ENCODE data around the gene HSD17B12.

HSD17B12 gene

GRCh38 chr11:43688394-43688793 lies 7.9 kb downstream of the HSD17B12 start:
- DNase-seq, result no peak

GRCh38 chr11:43689167-43689566 lies 8.6 kb downstream of the HSD17B12 start:
- DNase-seq, result no peak

GRCh38 chr11:43690929-43691725 lies 10.6 kb downstream of the HSD17B12 start:
- DNase-seq, result no peak

DNA sequence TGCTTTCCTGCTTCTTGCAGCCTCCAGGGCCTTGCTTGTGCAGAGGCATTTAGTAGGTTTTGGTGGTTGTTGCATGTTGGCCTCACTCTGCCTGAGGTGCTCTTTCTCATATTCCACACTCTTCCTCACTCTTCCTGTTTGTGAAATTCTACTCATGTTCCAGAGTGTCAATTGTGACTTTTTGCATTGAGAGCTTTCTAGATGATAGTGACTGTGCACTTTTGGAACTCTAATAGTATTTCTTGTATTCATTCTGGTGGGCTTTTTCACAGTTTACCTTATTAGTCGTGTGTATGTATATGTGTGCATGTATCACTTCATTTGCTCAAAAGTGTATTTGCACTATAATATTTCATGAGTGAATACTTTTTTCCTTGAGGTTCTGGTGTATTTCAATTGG lies 11.3 kb downstream of the HSD17B12 start:
- DNase-seq, result no peak

GRCh38 chr11:43693069-43693468 lies 12.5 kb downstream of the HSD17B12 start:
- DNase-seq, result no peak

DNA sequence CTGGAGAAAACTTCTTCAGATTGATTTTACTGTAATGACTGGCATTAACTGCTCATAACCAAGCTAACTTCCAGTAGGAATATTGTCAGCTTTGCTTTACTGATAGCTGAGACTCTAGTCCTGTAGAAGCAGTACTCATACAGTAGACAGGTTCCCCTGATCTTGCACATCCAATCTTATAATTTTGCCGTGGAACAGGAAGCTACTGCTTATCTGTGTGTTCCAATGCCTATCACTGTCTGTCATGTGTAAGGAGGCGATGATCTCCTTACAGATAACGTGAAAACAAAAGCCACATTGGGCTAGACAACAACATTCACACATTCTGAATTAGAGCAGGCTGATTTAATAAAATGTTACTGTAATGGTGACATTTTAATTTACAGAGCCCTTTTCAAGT lies 13.2 kb downstream of the HSD17B12 start:
- no peak for DNase-seq

GRCh38 chr11:43694477-43694876 lies 13.9 kb downstream of the HSD17B12 start:
- DNase-seq, result no peak

GRCh38 chr11:43697679-43698078 lies 17.1 kb downstream of the HSD17B12 start:
- no peak for DNase-seq

DNA sequence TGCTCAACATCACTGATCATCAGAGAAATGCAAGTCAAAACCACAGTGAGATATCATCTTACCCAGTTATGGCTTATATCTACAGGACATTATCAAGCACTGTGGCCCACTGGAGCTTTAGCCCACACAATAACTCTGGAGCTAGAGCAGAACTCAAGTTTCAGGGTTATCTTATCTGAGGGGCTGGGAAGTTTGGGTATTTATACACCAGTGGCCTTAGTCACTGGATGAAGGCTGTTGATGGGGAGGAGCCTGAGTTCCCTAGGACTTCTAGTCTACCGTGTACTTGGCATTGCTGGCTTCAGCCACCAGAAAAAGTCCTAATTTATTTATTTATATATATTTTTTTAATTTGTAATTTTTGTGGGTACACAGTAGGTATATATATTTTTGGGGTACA lies 19.3 kb downstream of the HSD17B12 start:
- no peak for DNase-seq

GRCh38 chr11:43706631-43707030 lies 26.1 kb downstream of the HSD17B12 start:
- no peak for DNase-seq

- DNase-seq, result no peak
These were observed 28.2 kb downstream of the HSD17B12 start for GRCh38 chr11:43708776-43709175.

GRCh38 chr11:43709689-43710088 lies 29.2 kb downstream of the HSD17B12 start:
- no peak for DNase-seq

- no peak for DNase-seq
These were observed 32.1 kb downstream of the HSD17B12 start for GRCh38 chr11:43712676-43713075.

DNA sequence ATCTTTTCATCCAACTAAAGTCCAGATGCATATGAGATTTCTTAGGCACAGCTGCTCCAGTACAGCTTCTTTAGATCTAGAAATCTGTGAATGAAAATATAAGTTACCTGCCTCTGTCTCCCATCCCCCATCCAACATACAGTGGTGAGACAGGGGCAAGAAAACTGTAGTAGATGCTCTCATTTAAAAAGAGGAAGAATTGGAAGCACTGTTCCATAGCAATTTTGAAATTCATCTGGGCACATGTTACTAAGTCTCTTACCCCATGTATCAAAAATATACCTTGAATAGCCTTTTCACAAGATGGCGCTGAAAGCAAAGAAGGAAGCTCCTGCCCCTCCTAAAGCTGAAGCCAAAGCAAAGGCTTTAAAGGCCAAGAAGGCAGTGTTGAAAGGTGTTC lies 37.8 kb downstream of the HSD17B12 start:
- DNase-seq, result no peak

- DNase-seq, result no peak
These were observed 43.1 kb downstream of the HSD17B12 start for GRCh38 chr11:43723617-43724016.

GRCh38 chr11:43732225-43732624 lies 51.7 kb downstream of the HSD17B12 start:
- no peak for DNase-seq

- DNase-seq, result no peak
These were observed 53.7 kb downstream of the HSD17B12 start for GRCh38 chr11:43734256-43734655.

- DNase-seq, result no peak
These were observed 54.6 kb downstream of the HSD17B12 start for GRCh38 chr11:43735115-43735514.

- DNase-seq, result no peak
These were observed 55.4 kb downstream of the HSD17B12 start for GRCh38 chr11:43735961-43736360.

DNA sequence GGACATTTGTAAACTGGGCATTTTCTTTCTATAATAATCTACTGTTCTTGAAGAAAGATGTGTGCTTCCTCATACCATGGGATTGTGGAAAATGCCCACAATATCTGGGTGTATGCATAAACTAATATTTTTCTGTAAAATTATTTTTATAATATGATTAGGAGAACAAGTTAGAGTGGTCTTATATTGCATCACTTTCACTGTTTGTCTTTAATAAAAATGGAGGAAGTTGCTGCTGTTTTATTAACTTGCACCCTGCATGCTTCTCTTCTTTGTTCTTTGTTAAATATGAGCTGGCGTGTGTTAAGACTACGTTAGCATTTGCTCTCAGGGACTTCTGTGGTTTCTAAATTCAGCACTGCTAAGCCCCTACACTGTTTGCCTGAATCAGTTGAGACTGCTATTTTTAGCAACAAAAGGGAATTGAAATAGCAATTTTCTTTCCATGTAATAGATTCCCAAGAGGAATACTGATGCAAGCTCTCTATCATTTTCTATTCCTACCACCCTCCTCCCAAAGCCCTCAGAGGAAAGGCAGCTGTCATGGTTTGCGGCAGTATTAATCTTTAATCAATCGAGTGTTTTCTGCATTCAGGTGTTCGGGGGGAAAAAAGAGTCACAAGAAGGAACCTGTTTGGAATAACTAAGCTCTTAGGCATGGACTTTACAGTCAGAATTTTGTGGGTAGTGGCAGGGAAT lies 56.1 kb downstream of the HSD17B12 start:
- DNase-seq, result no peak

DNA sequence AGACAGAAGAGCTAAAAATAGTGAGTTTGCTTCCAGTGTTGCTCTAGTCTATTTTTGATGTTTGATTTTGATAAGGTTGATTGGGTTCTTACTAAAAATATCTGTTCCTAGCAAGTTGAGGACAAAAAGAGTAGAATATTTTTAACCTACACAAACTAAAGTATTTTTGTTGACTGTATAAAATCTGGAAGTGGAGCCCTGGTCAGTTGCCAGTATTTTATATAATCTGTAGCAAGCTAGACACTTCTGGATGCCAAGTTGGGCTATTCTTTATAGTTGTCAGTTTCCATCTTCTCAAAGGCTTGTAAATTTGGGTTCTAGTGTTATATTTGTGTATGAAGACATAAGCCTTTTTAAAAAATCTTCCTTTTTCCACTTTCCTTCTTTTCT lies 56.7 kb downstream of the HSD17B12 start:
- no peak for DNase-seq

DNA sequence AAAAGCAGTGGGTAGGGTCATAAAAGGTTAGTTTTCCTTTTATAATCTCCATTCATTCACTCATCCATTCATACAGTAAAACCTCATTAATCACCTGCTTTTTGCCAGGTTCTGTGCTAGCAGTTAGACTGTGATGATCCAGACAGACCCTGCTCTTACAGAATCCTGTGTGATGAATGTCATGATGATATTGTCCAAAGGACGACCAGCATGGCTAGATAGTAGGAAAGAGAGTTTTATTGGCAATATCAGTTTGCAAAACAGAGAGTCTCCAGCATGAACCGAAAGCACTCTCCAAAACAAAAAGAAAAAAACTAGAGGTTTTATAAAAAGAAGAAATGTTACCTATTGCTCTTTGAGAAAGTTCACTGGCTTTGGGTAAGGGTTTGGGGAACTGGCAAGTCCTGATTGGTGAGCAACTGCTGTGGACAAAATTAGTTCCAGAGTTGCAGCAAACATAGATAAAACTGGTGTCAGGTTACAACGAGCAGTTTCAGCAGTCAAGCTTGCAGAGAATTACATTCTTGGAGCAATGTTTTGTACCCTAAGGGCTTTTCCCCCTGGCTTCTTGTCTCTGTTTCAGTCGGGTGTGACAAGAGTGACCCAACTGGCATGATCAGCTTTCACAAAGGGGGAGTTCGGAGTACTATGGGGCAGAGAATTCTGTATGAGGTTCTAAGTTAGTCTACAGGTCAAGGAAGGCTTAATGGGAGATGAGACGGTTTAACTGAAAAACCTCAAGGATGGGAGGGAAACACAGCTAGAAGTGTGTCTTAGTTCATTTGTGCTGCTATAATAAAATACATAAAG lies 58.3 kb downstream of the HSD17B12 start:
- DNase-seq, result no peak

DNA sequence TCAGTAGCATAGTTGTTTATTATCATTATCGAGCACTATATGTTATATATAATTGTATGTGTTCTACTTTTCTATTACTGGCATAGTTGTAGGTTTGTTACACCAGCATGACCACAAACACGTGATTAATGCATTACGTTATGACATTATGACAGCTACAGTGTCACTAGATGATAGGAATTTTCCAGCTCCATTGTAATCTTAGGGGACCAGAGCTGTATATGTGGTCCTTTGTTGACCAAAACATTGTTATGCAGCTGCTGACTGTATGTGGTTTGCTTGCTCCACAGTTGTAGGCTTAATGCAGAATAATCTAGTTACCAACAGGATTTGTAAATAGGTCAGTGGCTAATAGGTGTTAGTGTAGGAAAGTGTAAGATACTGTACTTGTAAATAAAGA lies 66.1 kb downstream of the HSD17B12 start:
- no peak for DNase-seq

Data from GOT3 (cell line).